EH (cell line): ENCODE results near the gene MFF.
"Not testable (repeated sequence)": the region's sequence is repeated elsewhere in the genome, so short reads cannot be mapped to it uniquely, and the experiment has no call there.

Experiments
- DNase-seq: peaks from one replicate; pipeline ENCODE4 v3.0.0-alpha.2; 2015; ENCODE audit warnings: low read depth

The MFF gene

GRCh38 chr2:227378371-227378782 is 53.3 kb downstream of the MFF start:
- peak; percentile 53 for DNase-seq

GRCh38 chr2:227379095-227379494 is 54.0 kb downstream of the MFF start, which contains the start of gene TM4SF20:
TM4SF20 (minus strand) TSS chr2:227379306; CDS start chr2:227379268, 38 bp downstream.
- no peak for DNase-seq

- not testable (repeated sequence) for DNase-seq
These were observed 57.3 kb downstream of the MFF start for GRCh38 chr2:227382241-227382835.

GRCh38 chr2:227383686-227384085 is 58.6 kb downstream of the MFF start:
- no peak for DNase-seq

- DNase-seq: no peak
These were observed 61.6 kb downstream of the MFF start for GRCh38 chr2:227386630-227387029.

GRCh38 chr2:227387583-227387982 is 62.5 kb downstream of the MFF start, which contains the start of gene SCYGR1:
SCYGR1 (minus strand) TSS chr2:227387949; CDS start chr2:227387949, 0 bp downstream.
- not testable (repeated sequence) for DNase-seq

- peak; percentile 90 for DNase-seq
These were observed 63.5 kb downstream of the MFF start for GRCh38 chr2:227388537-227389011.

- DNase-seq: no peak
These were observed 64.2 kb downstream of the MFF start for GRCh38 chr2:227389231-227389630.

- no peak for DNase-seq
These were observed 64.6 kb downstream of the MFF start for GRCh38 chr2:227389661-227390060.

- no peak for DNase-seq
These were observed 65.6 kb downstream of the MFF start for GRCh38 chr2:227390468-227391256.

- no peak for DNase-seq
These were observed 69.3 kb downstream of the MFF start for GRCh38 chr2:227394401-227394800.

GRCh38 chr2:227395556-227395955 is 70.5 kb downstream of the MFF start:
- DNase-seq: no peak

GRCh38 chr2:227397562-227397961 is 72.5 kb downstream of the MFF start:
- no peak for DNase-seq

- DNase-seq: no peak
These were observed 73.9 kb downstream of the MFF start for GRCh38 chr2:227398684-227399670.

- DNase-seq: no peak
These were observed 76.5 kb downstream of the MFF start for GRCh38 chr2:227401550-227401949.

GRCh38 chr2:227402321-227402720 is 77.3 kb downstream of the MFF start:
- no peak for DNase-seq

GRCh38 chr2:227402959-227403358 is 77.9 kb downstream of the MFF start:
- DNase-seq: no peak

- DNase-seq: no peak
These were observed 79.7 kb downstream of the MFF start for GRCh38 chr2:227404585-227405271.

- DNase-seq: peak; percentile 97
These were observed 81.4 kb downstream of the MFF start for GRCh38 chr2:227406177-227407031.
